Astrocyte of the spinal cord (primary cell): ENCODE results near the gene NOP14.
"Not testable (repeated sequence)": the region's sequence is repeated elsewhere in the genome, so short reads cannot be mapped to it uniquely, and the experiment has no call there.

Source experiments
- DNase-seq: peaks from one replicate; pipeline ENCODE4 v3.0.0; 2011; ENCODE audit warnings: low read depth, low spot score
- H3K4me3 ChIP-seq: 2 replicates; pipeline ENCODE4 v1.5.1; 2011; ENCODE audit warnings: low read depth, mild to moderate bottlenecking, low read length, moderate library complexity
- in situ Hi-C: cut with HindIII; loops from 2 replicates; pipeline ENCODE4 v1.10.0; 2017; ENCODE audit warnings: low sequenced_read_pairs
- TF ChIP-seq, protein P1 (sequence below): IDR thresholded peaks from 2 replicates; pipeline ENCODE4 v1.5.1; 2012; ENCODE audit warnings: low read depth, mild to moderate bottlenecking, low read length, inconsistent platforms

The NOP14 gene

DNA sequence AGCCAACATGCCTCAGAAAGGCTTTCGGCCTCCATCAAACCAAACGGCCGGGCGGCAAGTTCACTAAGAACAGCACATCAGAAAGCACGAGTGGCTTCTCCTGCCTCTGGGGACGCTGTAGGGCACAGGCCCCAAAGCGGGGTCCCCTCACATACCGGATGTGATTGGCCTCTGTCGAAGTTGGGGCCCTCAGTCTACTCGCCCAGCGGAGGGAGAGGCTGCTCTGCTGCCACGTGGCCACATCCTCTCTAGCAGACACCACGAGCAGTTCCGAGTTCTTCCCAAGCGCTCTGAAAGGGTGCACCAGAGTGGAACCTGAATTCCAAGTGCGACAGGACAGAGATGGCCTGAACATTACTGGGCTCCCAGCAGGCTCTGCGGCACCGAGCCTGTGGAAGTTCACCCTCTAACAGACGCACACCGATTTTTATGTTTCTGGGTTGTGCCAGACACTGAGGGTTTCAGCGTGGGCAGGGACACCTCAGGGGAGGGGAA is 21.1 kb downstream of the NOP14 start:
- in situ Hi-C loops = no loop called here
- no peak for DNase-seq
- TF ChIP-seq, protein P1, sequence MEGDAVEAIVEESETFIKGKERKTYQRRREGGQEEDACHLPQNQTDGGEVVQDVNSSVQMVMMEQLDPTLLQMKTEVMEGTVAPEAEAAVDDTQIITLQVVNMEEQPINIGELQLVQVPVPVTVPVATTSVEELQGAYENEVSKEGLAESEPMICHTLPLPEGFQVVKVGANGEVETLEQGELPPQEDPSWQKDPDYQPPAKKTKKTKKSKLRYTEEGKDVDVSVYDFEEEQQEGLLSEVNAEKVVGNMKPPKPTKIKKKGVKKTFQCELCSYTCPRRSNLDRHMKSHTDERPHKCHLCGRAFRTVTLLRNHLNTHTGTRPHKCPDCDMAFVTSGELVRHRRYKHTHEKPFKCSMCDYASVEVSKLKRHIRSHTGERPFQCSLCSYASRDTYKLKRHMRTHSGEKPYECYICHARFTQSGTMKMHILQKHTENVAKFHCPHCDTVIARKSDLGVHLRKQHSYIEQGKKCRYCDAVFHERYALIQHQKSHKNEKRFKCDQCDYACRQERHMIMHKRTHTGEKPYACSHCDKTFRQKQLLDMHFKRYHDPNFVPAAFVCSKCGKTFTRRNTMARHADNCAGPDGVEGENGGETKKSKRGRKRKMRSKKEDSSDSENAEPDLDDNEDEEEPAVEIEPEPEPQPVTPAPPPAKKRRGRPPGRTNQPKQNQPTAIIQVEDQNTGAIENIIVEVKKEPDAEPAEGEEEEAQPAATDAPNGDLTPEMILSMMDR = no peak
- no peak overlapping the region for H3K4me3 ChIP-seq

DNA sequence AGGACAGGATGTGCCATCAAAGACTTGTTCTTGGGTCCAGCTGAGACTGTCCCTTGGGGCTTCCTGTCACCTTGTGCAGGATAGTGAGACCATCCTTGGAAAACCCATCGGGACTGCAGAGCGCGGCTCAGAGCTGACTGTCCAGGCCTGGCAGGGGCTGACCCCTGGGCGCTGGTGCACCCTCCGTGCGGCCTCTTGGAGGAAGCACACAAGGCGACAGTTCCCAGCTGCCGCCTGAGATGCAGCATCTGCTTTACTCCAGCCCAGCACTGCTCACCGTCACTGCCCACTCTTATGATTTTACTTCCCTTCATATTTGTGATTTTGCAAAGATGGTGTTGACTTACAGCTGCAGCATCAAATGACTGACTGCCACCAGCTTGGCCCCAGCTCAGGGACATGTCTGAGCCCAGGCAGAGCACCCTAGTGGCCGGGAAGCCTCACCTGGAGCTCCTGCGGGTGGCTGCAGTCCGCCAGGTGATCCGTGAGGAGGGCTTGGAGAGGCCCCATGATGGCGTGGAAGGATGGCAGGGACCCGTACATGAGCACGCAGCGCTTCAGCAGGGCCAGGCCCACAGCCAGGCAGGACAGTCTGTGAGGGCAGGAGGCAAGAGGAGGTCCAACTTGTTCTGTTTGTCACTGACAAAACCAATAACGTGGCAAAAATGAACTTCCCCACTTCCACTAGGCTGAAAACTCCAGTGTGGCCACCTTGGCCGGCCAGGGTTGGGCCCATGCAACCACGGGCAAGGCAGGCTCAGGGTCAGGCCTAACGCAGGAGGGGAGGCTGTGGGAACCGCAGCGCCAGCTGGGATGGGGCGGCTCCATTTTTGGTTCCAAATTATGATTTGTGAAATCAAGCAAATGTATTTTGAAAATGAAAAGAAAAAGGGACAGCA is 21.8 kb downstream of the NOP14 start:
- TF ChIP-seq, protein P1 = no peak
- in situ Hi-C loops = no loop called here

DNA sequence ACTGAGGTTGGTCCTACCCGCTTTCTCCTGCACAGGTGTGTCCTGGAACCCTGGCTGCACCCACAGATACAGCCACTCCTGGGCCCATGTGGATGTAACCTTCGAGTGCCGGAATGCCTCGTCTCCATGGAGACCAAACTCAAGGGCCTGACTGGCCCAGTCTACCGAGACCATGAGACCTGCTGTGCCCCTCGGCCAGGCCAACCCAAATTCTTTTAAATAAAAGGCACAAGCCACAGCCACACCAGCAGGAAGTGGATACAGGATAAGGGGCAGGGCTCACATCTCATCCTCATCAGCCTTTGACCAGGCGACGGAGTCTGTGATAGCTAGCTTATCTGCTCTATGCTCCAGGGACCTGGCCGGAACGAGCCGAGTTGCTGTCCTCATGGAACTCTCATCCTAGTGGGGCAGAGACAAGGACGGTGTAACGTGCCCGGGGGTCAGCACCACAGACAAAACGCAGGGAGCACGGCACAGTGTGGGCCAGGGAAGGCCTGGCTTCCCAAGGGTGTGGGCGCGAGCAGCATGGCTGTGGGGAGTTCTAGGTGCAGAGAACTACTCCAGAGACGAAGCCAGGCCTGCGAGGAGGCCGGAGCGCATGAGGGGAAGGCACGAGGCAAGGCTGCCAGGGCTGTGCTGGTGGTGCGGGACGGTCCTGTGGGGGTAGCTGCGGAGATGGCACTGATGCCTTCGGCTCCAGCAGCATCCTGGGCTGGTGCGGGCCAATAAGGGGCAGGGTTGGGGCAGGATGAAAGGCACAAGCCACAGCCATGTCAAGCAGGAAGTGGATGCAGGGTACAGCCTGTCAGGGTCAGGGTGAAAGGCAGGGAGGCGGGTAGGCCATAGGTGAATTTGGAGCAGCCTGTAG is 22.7 kb downstream of the NOP14 start:
- in situ Hi-C loops = no loop called here
- TF ChIP-seq, protein P1 = no peak

More for the DNA sequence above, 21.8 kb downstream of the NOP14 start:
- DNase-seq = no peak
- H3K4me3 ChIP-seq = no peak overlapping the region

DNA sequence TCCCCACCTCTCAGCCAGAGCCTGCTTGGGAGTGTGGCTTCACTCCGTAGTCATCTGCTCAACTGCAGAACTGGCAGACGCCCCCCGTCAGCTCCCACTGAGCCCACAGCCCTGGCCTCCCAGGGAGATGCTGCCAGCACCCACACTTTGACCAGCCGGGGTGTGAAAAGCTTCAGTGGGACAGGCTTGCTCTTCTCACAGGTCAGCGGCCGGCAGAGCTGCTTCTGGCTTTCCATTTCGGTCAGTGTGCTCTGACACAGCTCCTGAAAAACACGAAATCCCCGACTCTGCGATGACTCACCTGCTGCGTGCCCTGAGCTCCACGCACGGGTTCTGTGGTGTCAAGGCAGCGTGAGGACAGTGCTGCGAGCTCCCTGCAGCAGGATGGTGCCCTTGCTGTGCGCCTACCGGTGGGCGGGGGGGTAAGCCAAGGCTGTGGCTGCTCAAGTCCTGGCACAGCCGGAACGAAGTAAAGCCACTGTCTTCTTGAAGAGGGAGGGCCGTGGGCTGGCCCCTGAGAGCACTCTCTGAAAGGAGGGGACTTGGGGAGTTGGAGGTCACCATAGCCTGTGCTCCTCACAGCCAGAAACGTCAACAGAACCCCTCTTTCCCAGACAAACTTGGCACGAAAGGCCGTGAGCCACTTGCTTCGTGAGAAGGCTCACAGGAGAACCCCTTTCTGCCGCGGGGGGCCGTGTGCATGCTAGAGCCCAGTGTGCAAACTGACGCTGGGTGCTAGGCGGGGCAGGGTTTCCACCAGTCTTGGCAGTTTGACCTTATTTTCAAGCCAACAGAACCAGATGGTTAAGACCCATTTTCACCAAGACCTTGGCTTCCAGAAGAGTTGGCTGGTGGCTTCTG is 23.6 kb downstream of the NOP14 start:
- H3K4me3 ChIP-seq = no peak overlapping the region
- DNase-seq = no peak
- TF ChIP-seq, protein P1 = no peak
- in situ Hi-C loops = no loop called here

More for the DNA sequence above, 22.7 kb downstream of the NOP14 start:
- no peak for DNase-seq
- H3K4me3 ChIP-seq = no peak overlapping the region

DNA sequence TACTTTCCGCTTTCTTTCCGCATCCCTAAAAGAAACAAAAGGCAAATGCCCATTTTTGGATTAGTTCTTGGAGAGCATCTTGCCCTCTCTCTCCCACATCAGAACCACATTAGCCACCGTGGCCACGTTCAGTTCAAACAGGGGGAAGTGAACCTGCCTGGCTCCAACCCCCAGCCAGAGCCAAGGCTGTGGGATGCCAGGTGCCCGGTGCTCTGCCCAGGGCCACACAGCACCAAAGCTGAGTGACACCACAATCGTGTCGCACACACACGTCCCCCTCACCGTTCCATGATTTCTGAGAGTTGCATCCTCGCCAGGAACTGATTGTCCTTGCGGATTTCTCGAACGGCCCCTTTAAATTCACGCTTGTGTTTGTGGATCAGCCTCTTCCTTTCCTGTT is 24.3 kb downstream of the NOP14 start:
- TF ChIP-seq, protein P1 = no peak
- in situ Hi-C loops = no loop called here
- no peak for DNase-seq
- H3K4me3 ChIP-seq = no peak overlapping the region

DNA sequence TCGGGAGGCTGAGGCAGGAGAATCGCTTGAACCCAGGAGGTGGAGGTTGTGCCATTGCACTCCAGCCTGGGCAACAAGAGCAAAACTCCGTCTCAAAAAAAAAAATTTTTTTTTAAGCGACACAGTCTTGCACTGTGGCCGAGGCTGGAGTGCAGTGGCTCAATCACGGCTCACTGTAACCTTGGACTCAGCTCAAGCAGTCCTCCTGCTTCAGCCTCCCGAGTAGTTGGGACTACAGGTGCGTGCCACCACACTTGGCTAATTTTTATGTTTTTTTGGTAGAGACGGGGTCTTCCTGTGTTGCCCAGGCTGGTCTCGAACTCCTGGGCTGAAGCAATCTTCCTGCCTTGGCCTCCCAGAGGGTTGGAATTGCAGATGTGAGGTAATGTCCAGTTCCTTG is 24.8 kb downstream of the NOP14 start:
- in situ Hi-C loops, H3K4me3 ChIP-seq, DNase-seq: not testable (repeated sequence)
